Right atrium auricular region (tissue), 2 donors: ENCODE measurements around the gene MIGA2. TPM values are rescaled to one million over a fixed set of nuclear protein-coding genes. Genes with fewer than 3 reads are reported as not detected.

Experiments used
- DNase-seq: peaks from one replicate; pipeline ENCODE4 v3.0.0-alpha.2; 2019; ENCODE audit warnings: low spot score
- H3K27ac ChIP-seq, 2 donors: fragments of 200-600 bp; sonication (generic); 1 replicate in 1 of 2; 2 replicates in 1 of 2; pipeline ENCODE4 v1.5.1; 2016 to 2019
- H3K27me3 ChIP-seq, 2 donors: fragments of 200-600 bp; sonication (generic); one replicate each; pipeline versions ENCODE4 v1.5.1 to v1.6.0; 2017 to 2019
- H3K36me3 ChIP-seq: fragments of 200-600 bp; sonication (generic); one replicate; pipeline ENCODE4 v1.5.1; 2016
- H3K4me1 ChIP-seq, 2 donors: fragments of 200-600 bp; sonication (generic); one replicate each; pipeline versions ENCODE4 v1.5.1 to v1.6.0; 2017 to 2019
- H3K4me3 ChIP-seq, 2 donors: fragments of 200-600 bp; sonication (generic); 1 replicate in 1 of 2; 2 replicates in 1 of 2; pipeline ENCODE4 v1.5.1; 2017 to 2019; ENCODE audit warnings: mild to moderate bottlenecking in 1 of 2, moderate library complexity in 1 of 2
- H3K9me3 ChIP-seq, 2 donors: fragments of 200-600 bp; sonication (generic); one replicate each; pipeline ENCODE4 v1.5.1; 2019
- total RNA-seq, 2 donors: library from RNA; depleted of rRNA; stranded (reverse); fragments of >200 nt; gene quantifications; one replicate each; pipeline ENCODE4 v1.1.0, GENCODE V29; 2016
- TF ChIP-seq, protein P1 (sequence below), 2 donors: fragments of 200-600 bp; sonication (generic); IDR thresholded peaks; one replicate each; pipeline ENCODE4 v1.5.1; 2019; ENCODE audit warnings: antibody characterized with exemption in 2 of 2

Gene MIGA2
- total RNA-seq, 2 donors from 2014 or later, result 34.2 to 40.2 TPM

DNA sequence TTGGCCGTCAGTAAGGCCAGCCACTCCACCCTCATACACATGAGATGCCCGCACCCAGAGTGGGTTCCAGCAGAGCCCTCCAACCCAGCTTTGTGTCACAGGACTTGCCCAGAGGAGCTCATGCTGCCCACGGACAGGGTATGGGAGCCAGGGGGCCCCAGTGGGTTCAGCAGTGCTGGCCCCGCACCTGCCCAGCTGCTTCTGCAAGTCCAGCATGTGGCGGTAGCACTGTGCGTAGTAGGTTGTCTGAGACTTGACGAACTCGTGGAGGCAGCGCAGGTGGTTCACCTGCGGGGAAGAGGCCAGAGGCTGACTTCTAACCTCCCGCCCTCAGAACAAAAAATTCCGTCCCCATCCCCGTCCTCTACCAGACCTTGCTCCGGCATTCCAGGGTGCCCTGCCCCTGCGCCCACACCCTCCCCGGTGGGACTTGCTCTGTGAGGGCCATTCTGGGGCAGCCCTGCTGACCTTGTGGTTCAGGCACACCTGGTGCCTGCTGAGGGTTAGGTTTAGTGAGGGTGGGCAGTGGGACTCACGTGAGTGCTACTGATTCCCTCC, 26.8 kb upstream of the MIGA2 start:
- no peak overlapping the region for H3K4me3 ChIP-seq
- no peak for DNase-seq
- H3K4me1 ChIP-seq, result peaks cover 0 to 14% of the 10 kb centered on the region in 2 donors
- H3K27ac ChIP-seq, result no peak overlapping the region
- H3K27me3 ChIP-seq, result no peaks in the 10 kb centered on the region
- peaks cover 47% of the 10 kb centered on the region for H3K36me3 ChIP-seq
- no peaks in the 10 kb centered on the region for H3K9me3 ChIP-seq
- TF ChIP-seq, protein P1, sequence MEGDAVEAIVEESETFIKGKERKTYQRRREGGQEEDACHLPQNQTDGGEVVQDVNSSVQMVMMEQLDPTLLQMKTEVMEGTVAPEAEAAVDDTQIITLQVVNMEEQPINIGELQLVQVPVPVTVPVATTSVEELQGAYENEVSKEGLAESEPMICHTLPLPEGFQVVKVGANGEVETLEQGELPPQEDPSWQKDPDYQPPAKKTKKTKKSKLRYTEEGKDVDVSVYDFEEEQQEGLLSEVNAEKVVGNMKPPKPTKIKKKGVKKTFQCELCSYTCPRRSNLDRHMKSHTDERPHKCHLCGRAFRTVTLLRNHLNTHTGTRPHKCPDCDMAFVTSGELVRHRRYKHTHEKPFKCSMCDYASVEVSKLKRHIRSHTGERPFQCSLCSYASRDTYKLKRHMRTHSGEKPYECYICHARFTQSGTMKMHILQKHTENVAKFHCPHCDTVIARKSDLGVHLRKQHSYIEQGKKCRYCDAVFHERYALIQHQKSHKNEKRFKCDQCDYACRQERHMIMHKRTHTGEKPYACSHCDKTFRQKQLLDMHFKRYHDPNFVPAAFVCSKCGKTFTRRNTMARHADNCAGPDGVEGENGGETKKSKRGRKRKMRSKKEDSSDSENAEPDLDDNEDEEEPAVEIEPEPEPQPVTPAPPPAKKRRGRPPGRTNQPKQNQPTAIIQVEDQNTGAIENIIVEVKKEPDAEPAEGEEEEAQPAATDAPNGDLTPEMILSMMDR (IDR thresholded peaks at IDR 0.05), result no peak

DNA sequence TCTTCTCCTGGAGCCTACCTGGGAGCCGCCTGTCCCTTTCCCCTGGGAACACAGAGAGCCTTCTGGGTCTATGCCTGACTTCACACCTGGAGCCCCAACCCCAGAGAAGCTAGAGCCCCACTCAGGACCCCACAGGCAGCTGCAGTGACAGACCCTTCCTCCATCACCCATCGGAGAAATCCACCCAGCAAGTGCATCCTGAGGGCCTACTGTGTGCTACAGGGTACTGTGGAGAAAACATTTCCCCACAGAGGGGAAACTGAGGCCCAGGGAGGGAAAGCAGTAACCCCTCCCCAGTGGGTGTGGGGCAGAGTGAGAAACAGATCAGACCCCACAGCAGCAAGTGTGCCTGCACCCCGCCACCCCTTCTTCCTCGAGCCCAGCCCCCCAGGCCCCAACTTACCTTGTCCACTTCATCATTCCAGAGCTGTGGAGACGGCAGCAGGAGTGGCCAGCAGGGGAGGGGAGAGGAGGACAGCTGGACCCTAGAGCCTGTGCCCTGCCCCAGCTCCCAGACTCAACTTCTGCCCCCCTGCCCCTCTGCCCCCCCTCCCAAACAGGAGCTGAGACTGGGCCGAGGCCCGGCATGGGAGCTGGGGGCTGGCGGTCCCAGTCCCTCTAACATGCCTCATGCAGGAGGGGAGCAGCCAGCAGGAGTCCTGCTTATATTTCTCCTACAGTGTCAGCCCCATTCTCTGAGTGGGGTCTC, 26.0 kb upstream of the MIGA2 start:
- no peak overlapping the region for H3K27ac ChIP-seq
- peaks cover 45% of the 10 kb centered on the region for H3K36me3 ChIP-seq
- DNase-seq, result no peak
- no peaks in the 10 kb centered on the region for H3K9me3 ChIP-seq
- TF ChIP-seq, protein P1 (IDR thresholded peaks at IDR 0.05), result no peak
- H3K27me3 ChIP-seq, result no peaks in the 10 kb centered on the region
- H3K4me1 ChIP-seq, result peaks cover 0 to 14% of the 10 kb centered on the region in 2 donors
- no peak overlapping the region for H3K4me3 ChIP-seq

DNA sequence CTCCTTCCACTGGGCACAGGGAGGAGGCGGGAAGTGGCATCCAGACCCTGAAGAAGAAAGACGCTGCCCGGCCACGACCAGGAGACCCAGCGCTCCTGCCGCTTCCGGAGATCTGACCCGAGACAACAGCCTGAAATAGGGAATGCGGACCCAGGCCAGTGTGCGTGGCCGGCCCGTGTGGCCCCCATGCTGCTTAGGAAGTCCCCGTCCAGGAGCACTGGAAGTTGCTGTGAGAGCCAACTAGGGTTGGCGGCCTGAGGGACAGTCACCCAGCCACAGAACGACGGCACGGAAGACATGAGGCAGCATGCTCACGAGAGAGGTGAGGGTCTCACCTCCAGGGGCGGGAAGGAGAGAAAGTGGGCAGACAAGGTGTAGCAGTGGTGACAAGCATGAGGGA, 25.3 kb upstream of the MIGA2 start:
- no peak overlapping the region for H3K27ac ChIP-seq
- no peaks in the 10 kb centered on the region for H3K9me3 ChIP-seq
- no peak overlapping the region for H3K4me3 ChIP-seq
- peaks cover 0 to 13% of the 10 kb centered on the region in 2 donors for H3K4me1 ChIP-seq
- DNase-seq, result no peak
- H3K27me3 ChIP-seq, result no peaks in the 10 kb centered on the region
- peaks cover 37% of the 10 kb centered on the region for H3K36me3 ChIP-seq
- TF ChIP-seq, protein P1 (IDR thresholded peaks at IDR 0.05), result no peak

DNA sequence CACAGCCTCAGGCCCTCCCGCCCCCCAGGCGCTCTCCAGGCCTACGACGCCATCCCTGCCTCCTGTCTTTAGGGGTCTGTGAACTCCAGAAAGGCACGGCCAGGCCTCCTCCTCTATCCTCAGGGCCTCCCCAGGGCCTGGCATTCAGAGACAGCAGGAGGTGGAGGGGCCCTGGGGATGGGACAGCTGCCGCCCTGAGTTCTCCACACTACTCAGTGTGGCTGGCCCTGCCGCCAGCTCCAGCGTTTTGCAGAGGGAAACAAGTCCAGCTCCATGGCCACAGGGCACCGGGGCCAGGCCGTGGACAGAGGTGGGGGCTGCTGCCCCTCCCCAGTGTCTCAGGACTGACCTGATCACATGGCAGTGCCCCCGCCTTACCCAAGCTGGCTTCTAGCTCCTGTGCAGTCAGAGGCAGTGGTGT, 24.7 kb upstream of the MIGA2 start:
- DNase-seq, result no peak

DNA sequence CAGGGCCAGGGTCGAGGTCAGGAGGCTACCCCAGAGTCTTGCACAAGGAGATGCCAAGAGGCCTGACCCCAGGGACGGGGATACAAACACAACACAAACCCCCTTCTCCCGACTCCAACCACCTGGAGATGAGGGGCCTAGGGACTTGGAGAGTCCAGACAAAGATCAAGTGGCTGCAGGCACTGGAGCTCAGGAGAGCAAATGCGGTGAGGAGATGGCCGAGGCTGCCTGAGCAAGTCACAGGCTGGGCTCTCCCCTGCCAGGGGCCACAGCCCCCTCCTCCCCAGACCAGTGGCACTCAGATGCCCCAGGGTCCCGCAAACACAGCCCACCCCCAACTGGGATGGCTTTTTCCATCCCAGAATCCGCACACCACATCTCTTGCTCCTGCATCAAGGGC, 24.1 kb upstream of the MIGA2 start:
- no peak overlapping the region for H3K4me3 ChIP-seq
- no peak overlapping the region for H3K27ac ChIP-seq
- TF ChIP-seq, protein P1 (IDR thresholded peaks at IDR 0.05), result no peak
- DNase-seq, result no peak
- H3K36me3 ChIP-seq, result peaks cover 32% of the 10 kb centered on the region
- peaks cover 0 to 2% of the 10 kb centered on the region in 2 donors for H3K4me1 ChIP-seq
- H3K27me3 ChIP-seq, result no peaks in the 10 kb centered on the region
- no peaks in the 10 kb centered on the region for H3K9me3 ChIP-seq

More for the DNA sequence above, 24.7 kb upstream of the MIGA2 start:
- H3K4me3 ChIP-seq, result no peak overlapping the region
- no peaks in the 10 kb centered on the region for H3K27me3 ChIP-seq
- H3K27ac ChIP-seq, result no peak overlapping the region
- peaks cover 32% of the 10 kb centered on the region for H3K36me3 ChIP-seq
- no peaks in the 10 kb centered on the region for H3K9me3 ChIP-seq
- H3K4me1 ChIP-seq, result peaks cover 0 to 7% of the 10 kb centered on the region in 2 donors
- TF ChIP-seq, protein P1 (IDR thresholded peaks at IDR 0.05), result no peak
